ENCODE results near the gene DHX29. TPM values are rescaled to one million over a fixed set of nuclear protein-coding genes. Genes with fewer than 3 reads are reported as not detected.

The DHX29 gene
- polyA plus RNA-seq, 1 experiment, result 2.9 TPM

- no peak for DNase-seq (ENCODE audit: low read depth)
- CTCF ChIA-PET, result no interaction called here
- no peak overlapping the region for H3K4me3 ChIP-seq (ENCODE audit: low read depth, low read length)
- no peak for TF ChIP-seq CTCF (IDR thresholded peaks at IDR 0.05; ENCODE audit: insufficient read depth, low read depth, low read length)
- H3K36me3 ChIP-seq (ENCODE audit: control insufficient read depth, insufficient read depth, low read length), result 0 out of 2 replicates have a peak, but pooled peaks cover 1% of the 10 kb centered on the region
- POLR2A ChIA-PET, result no interaction called here
- H3K27me3 ChIP-seq (ENCODE audit: control insufficient read depth, insufficient read depth, low read length), result no peaks in the 10 kb centered on the region
Measured at GRCh38 chr5:55338092-55338613, 30.7 kb upstream of the DHX29 start.

DNA sequence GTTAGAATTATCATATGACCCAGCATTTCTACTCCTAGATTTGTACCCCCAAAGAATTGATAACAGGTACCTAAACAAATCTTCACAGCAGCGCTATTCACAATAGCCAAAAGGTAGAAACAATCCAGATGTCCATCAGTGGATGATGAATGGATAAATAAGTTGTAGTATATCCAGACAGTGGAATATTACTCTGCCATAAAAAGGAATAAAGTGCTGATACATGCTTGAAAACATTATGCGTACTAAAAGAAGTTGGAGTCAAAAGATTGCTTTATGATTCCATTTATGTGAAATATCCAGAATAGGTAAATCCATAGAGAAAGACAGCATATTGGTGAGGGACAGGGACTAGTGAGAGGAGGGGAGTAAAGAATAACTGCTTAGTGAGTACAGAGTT lies 26.3 kb upstream of the DHX29 start:
- TF ChIP-seq CTCF (IDR thresholded peaks at IDR 0.05; ENCODE audit: insufficient read depth, low read depth, low read length), result no peak
- no peaks in the 10 kb centered on the region for H3K27me3 ChIP-seq (ENCODE audit: control insufficient read depth, insufficient read depth, low read length)
- CTCF ChIA-PET, result no interaction called here

GRCh38 chr5:55333017-55333416 lies 25.5 kb upstream of the DHX29 start:
- no peak for DNase-seq (ENCODE audit: low read depth)
- no peaks in the 10 kb centered on the region for H3K27me3 ChIP-seq (ENCODE audit: control insufficient read depth, insufficient read depth, low read length)
- POLR2A ChIA-PET, result no interaction called here
- no peak for TF ChIP-seq CTCF (IDR thresholded peaks at IDR 0.05; ENCODE audit: insufficient read depth, low read depth, low read length)
- CTCF ChIA-PET, result interaction anchor here (1.0 kb wide), 1 partner anchor 359 kb away, joined by 4 read pairs; no protein-coding TSS in a partner anchor
- no peak overlapping the region for H3K4me3 ChIP-seq (ENCODE audit: low read depth, low read length)
- no peaks in the 10 kb centered on the region; the same call in none of the 2 replicates for H3K36me3 ChIP-seq (ENCODE audit: control insufficient read depth, insufficient read depth, low read length)

More for the DNA sequence above, 26.3 kb upstream of the DHX29 start:
- POLR2A ChIA-PET, result no interaction called here
- no peak for DNase-seq (ENCODE audit: low read depth)
- Histone ChIP-seq H3K4me3 (ENCODE audit: low read depth, low read length) (no peak overlapping the region), H3K36me3 (ENCODE audit: control insufficient read depth, insufficient read depth, low read length) (peaks cover under 1% of the 10 kb centered on the region)

GRCh38 chr5:55331321-55331720 lies 23.8 kb upstream of the DHX29 start:
- H3K36me3 ChIP-seq (ENCODE audit: control insufficient read depth, insufficient read depth, low read length), result no peaks in the 10 kb centered on the region; the same call in none of the 2 replicates
- ChIA-PET CTCF (no interaction called here), POLR2A (no interaction called here)
- no peak for TF ChIP-seq CTCF (IDR thresholded peaks at IDR 0.05; ENCODE audit: insufficient read depth, low read depth, low read length)
- DNase-seq (ENCODE audit: low read depth), result no peak
- no peaks in the 10 kb centered on the region for H3K27me3 ChIP-seq (ENCODE audit: control insufficient read depth, insufficient read depth, low read length)
- no peak overlapping the region for H3K4me3 ChIP-seq (ENCODE audit: low read depth, low read length)

- POLR2A ChIA-PET, result no interaction called here
- Histone ChIP-seq H3K4me3 (ENCODE audit: low read depth, low read length) (no peak overlapping the region), H3K36me3 (ENCODE audit: control insufficient read depth, insufficient read depth, low read length) (no peaks in the 10 kb centered on the region; the same call in none of the 2 replicates), H3K27me3 (ENCODE audit: control insufficient read depth, insufficient read depth, low read length) (no peaks in the 10 kb centered on the region)
- no peak for TF ChIP-seq CTCF (IDR thresholded peaks at IDR 0.05; ENCODE audit: insufficient read depth, low read depth, low read length)
- CTCF ChIA-PET, result no interaction called here
- no peak for DNase-seq (ENCODE audit: low read depth)
Measured at GRCh38 chr5:55327281-55327680, 19.8 kb upstream of the DHX29 start.
